ENCODE data around the gene SCRT2.
"Not testable (repeated sequence)": the region's sequence is repeated elsewhere in the genome, so short reads cannot be mapped to it uniquely, and the experiment has no call there.

The SCRT2 gene

GRCh38 chr20:675453-676314 is at the start of gene SCRT2:
Gene SCRT2 (minus strand): TSS chr20:675802. CDS start chr20:675601, 201 bp downstream.
- peak; percentile 29 for DNase-seq

DNA sequence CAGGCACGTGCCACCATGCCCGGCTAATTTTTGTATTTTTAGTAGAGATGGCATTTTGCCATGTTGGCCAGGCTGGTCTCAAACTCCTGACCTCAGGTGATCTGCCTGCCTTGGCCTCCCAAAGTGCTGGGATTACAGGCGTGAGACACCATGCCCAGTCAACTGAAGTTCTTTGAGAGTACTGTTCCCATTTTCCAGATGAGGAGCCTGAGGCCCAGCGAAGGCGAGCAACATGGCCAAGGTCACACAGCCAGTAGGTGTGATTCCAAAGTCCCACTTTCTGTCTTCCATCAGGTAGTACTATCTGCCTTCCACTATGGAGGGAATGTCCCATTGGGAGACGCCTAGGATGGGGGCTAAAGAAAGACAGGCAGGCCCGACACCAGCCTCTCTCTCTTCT is 49.2 kb upstream of the SCRT2 start:
- DNase-seq, result not testable (repeated sequence)

- DNase-seq, result no peak
These were observed 48.2 kb upstream of the SCRT2 start for GRCh38 chr20:723756-724155.

- no peak for DNase-seq
These were observed 47.4 kb upstream of the SCRT2 start for GRCh38 chr20:722822-723644.

GRCh38 chr20:721876-722275 is 46.3 kb upstream of the SCRT2 start:
- DNase-seq, result no peak

DNA sequence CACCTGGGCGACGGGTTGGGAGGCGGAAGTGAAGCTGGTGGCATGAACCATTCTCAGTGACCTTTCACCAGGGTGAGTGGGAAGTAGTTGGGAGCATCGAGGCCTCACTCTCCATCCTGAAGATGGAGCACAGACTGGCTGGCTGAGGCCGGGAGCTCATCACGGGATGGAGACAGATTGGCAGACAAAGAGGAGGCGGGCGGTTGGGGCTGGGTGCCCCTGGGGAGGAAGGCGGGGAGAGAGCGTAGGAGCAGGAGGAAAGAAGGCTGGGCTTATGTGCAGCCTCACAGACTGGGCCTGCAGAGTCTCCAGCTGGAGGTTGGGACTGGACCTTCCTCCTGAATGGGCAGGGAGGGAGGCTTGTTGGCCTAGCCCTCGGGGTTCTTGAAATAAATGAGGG is 44.2 kb upstream of the SCRT2 start:
- DNase-seq, result no peak

DNA sequence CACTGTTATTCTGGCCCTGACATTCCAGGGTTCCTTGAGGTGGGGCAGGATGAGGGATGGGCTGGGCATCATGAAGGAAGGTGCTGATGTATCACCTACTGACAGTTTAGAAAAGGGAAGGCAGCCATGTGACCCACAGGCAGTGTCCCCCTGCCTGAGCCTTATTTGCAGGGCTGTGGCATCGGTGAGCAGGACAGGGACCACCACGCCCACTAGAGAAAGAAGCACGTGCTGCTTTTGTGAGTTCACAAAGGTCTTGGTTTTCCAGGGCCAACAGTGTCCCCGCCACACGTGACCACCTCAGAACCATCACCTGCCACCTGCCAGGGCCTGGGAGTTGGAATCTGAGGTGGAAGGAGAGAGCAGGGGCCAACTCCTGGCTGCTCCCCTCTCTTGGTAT is 43.5 kb upstream of the SCRT2 start:
- no peak for DNase-seq

- no peak for DNase-seq
These were observed 42.2 kb upstream of the SCRT2 start for GRCh38 chr20:717832-718231.

DNA sequence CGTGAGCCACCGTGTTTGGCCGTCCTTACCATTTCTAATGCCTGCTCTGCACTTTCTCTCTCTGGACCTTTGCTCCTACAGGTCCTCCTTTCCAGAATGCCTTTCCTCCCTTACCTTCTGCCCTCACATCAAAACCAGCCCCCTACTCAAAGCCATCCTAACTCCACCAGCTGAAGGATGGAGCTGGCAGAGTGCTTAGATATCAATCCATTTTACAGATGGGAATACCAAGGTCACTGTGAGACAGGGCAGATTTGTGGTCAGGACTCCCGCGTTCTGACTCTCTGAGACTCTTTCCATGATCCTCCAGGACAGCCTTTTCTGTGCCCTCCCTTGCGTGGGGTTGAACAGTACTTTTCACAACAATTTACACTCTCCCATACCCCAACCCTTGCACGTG is 41.7 kb upstream of the SCRT2 start:
- no peak for DNase-seq

DNA sequence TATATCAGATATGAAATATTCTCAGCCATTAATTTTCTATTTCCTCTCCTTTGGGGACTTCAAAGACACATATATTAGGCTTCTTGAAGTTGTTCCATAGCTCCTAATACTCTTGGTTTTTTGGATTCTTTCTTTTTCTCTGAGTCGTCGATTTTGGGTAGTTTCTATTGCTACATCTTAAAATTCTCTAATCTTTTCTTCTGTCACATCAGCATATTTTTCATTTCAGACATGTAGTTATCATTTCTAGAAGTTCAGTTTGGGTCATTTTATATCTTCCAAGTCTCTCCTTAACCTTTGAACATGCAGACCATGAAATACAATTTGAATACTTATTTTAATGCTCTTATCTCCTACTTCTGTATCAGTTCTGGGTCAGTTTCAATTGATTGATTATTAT is 38.9 kb upstream of the SCRT2 start:
- no peak for DNase-seq

- DNase-seq, result no peak
These were observed 36.0 kb upstream of the SCRT2 start for GRCh38 chr20:711576-711975.

- no peak for DNase-seq
These were observed 35.3 kb upstream of the SCRT2 start for GRCh38 chr20:710780-711450.

- peak; percentile 35 for DNase-seq
These were observed 34.6 kb upstream of the SCRT2 start for GRCh38 chr20:709991-710779.

GRCh38 chr20:709423-709822 is 33.8 kb upstream of the SCRT2 start:
- peak; percentile 77 for DNase-seq

- DNase-seq, result no peak
These were observed 33.4 kb upstream of the SCRT2 start for GRCh38 chr20:708956-709355.

DNA sequence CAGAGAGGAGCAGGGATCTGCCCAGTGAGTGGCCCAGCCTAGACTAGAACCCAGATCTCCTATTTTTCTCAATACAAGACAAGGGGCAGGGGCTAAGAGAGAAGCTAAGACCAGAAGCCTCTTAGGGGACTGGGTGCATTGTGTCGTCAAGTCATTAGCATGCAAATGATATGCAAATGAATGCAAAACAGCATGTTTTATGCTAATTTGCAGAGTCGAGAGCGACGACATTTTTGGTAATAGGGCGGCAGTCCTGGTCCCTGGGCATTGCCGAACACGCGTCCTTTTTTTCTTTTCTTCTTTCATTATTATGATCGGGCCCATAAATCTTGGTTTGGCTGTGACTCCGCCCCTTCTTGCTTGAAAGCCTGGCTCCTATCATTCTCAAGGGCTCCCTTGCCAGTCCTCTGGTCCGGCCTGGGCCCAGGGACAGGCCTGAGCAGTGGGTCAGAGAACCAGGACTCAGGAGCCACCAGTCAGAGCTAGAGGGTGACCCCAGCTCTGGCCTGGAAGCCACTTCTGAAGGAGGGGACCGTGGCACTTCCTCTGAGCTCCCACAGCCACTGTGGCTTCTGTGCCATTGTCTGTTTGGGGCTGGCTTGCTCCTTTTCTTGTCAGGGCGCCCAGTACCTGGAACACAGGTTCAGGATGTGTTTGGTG is 32.0 kb upstream of the SCRT2 start:
- no peak for DNase-seq

DNA sequence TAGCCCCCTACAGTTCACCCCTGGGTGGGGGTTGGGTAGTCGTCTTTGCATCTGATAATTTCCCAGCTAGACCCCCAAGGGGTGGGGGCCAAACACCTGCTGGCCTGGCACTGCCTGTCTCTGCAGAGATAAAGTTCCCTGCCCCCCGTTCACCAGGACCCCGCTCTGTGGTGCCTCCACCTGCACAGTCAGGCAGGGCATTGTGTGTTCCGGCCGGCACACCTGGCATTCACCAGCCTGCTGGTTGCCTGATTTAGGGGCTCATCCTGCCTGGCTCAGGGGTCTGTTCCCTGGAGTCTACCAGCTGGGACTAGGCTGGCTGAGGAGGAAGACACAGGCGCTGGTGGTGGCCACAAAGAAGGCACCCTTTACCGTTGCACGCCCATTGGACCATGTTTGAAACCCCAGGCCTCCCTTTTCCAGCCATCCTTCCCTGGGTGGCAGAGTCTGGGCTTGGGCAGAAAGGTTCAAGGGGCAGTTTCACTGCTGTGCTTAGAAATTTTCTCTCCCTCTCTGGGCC is 30.8 kb upstream of the SCRT2 start:
- DNase-seq, result no peak

DNA sequence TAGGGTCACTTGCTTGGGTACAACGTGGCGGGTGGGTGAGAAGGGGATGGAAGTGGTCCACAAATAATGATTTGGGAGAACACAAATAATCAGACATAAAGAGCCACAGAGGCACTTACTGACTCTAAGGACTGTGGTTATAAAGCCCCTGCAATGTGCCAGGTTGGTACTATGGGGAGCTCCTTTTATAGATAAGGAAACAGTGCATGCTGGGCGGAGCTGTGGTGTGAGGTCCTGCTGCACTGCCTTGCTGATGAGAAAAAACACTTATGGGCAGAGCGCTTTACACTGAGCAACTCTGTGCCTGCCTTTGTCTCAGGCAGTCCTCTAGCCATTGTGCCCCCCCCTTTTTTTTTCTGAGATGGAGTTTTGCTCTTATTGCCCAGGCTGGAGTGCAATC is 29.1 kb upstream of the SCRT2 start:
- no peak for DNase-seq

DNA sequence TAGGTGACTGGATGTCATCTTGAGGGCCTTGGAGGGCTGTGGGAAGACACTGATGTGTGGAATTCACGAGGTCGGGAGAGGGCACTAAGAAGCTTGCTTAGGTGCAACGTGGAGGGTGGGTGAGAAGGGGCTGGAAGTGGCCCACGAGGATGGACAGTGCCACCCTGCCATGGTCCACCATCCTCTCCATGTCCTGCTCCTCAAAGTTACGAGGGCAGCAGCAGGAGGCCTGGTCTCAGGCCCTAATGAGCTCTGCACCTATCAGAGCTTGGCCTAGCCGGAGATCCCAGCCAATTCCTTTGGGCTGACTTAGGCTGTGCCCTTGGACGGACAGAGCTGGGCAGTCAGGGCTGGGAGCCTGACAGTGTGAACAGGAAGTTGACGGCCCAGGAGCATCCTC is 27.8 kb upstream of the SCRT2 start:
- DNase-seq, result no peak

DNA sequence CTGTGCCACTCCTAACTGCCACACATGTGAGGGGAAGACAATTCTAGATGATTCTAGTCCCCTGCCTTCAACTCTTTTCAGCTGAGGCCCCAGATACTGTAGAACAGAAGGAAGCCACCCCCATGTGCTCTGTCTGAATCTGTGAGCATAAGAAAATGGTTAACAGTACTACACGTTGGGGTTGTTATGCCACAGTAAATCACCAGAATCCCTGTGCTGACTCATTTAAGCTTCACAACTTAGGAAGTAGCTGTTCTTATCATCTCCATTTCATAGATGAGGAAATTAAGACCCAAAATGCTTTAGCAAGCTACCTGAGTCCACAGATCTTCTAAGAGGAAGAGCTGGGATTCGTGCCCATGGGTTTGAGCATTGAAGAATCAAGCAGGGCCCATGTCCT is 27.4 kb upstream of the SCRT2 start:
- DNase-seq, result no peak

DNA sequence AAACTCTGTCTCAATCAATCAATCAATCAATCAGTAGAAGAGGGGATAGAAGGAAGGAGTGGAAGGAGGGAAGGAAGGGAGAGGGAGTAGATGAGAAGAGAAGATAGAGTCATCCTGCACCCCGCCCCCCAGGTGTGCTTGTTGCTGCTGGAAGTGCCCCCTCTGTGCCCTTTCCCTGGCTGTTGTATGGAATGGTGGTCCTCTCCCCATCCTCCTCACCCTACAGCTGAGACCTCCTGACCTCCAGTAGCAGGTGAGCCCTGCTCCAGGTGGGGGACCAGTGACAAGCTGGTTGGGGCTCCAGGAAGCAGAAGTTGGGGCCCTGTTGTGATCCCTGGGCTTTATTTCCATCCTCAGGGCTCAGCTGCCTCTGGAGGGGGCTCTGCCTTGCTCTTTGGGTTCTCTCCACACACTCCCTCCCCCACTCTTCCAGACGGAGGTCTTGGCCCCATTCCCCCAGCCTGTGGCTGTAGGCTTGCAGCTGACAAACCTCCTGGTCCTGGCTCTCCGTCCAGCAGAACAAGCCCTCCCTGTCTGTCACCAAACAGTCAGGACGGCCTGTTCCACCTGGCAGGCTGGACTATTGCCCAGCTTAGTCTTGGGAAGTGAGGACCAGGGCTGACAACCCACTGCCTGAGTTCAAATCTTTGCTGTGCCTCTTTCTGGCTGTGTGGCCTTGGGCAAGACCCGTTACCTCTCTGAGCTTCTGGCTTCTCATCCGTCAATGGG is 26.0 kb upstream of the SCRT2 start:
- DNase-seq, result no peak

Measured in NCI-H1105 (cell line).